CD4-positive, alpha-beta memory T cell (primary cell): Measurements from ENCODE around the gene ACP7. TPM values are rescaled to one million over a fixed set of nuclear protein-coding genes. Genes with fewer than 3 reads are reported as not detected.

ENCODE experiments used
- CTCF ChIA-PET: fragments of 350-600 bp; sonication (Branson Sonifier 250); formaldehyde crosslinking; loops from one replicate; lab custom pipeline; 2021; ENCODE audit warnings: inconsistent platforms; ENCODE audit not compliant: partially characterized antibody; lab: Charles Lee
- POLR2A ChIA-PET: fragments of 350-600 bp; sonication (Branson Sonifier 250); formaldehyde crosslinking; loops from one replicate; lab custom pipeline; 2021; ENCODE audit not compliant: partially characterized antibody; lab: Charles Lee
- DNase-seq, 5 donors: peaks; one replicate each; pipeline versions ENCODE4 v3.0.0 to v3.0.0-alpha.2; 2020 to 2022; ENCODE audit warnings: mixed read lengths in 1 of 5
- H3K27ac ChIP-seq: one replicate; pipeline ENCODE4 v1.7.0; 2013; ENCODE audit warnings: low read depth, low read length
- H3K27me3 ChIP-seq: 2 replicates; pipeline ENCODE4 v1.7.0; 2013; ENCODE audit warnings: mild to moderate bottlenecking, low read length, moderate library complexity; ENCODE audit not compliant: insufficient read depth
- H3K36me3 ChIP-seq: 2 replicates; pipeline ENCODE4 v1.7.0; 2013; ENCODE audit warnings: mild to moderate bottlenecking, low read length, moderate library complexity; ENCODE audit not compliant: insufficient read depth
- H3K4me1 ChIP-seq: 2 replicates; pipeline ENCODE4 v1.7.0; 2013; ENCODE audit warnings: mild to moderate bottlenecking, low read length, moderate library complexity; ENCODE audit not compliant: insufficient read depth
- H3K4me3 ChIP-seq, 2 donors: one replicate each; pipeline ENCODE4 v1.7.0; 2013; ENCODE audit warnings: low read length in 2 of 2, mild to moderate bottlenecking in 1 of 2
- H3K9me3 ChIP-seq, 2 donors: one replicate each; pipeline ENCODE4 v1.7.0; 2013; ENCODE audit warnings: low read length in 2 of 2, control low read depth in 1 of 2; ENCODE audit not compliant: control insufficient read depth in 1 of 2
- H3K27ac Mint-ChIP-seq, 7 donors: one replicate each; pipeline ENCODE4 v1.8.0; 2020 to 2021; ENCODE audit warnings: mixed read lengths in 7 of 7, mild to moderate bottlenecking in 6 of 7, inconsistent platforms in 3 of 7, moderate library complexity in 3 of 7
- H3K27me3 Mint-ChIP-seq, 2 donors: one replicate each; pipeline ENCODE4 v1.8.0; 2020 to 2021; ENCODE audit warnings: mixed read lengths in 2 of 2
- H3K36me3 Mint-ChIP-seq, 2 donors: one replicate each; pipeline ENCODE4 v1.8.0; 2020 to 2021; ENCODE audit warnings: mixed read lengths in 2 of 2, inconsistent platforms in 1 of 2, mild to moderate bottlenecking in 1 of 2
- H3K4me1 Mint-ChIP-seq, 4 donors: one replicate each; pipeline ENCODE4 v1.8.0; 2020 to 2021; ENCODE audit warnings: mixed read lengths in 4 of 4, mild to moderate bottlenecking in 1 of 4
- H3K4me3 Mint-ChIP-seq, 8 donors: one replicate each; pipeline ENCODE4 v1.8.0; 2020 to 2021; ENCODE audit warnings: mixed read lengths in 8 of 8, mild to moderate bottlenecking in 7 of 8, moderate library complexity in 6 of 8, inconsistent platforms in 3 of 8
- H3K9me3 Mint-ChIP-seq, 8 donors: one replicate each; pipeline ENCODE4 v1.8.0; 2020 to 2021; ENCODE audit warnings: mixed read lengths in 8 of 8, mild to moderate bottlenecking in 5 of 8, inconsistent platforms in 3 of 8, moderate library complexity in 1 of 8
- intact Hi-C: fragments of 100-400 bp; cut with micrococcal nuclease; formaldehyde crosslinking; loops from one replicate; pipeline ENCODE4 v1.15.1; 2023
- polyA plus RNA-seq, 2 donors: library from polyadenylated mRNA; unstranded; fragments of 300-500 nt; fragmentation: Illumina TruSeq; gene quantifications; one replicate each; pipeline ENCODE4 v1.2.3, GENCODE V29; 2021
- total RNA-seq, 2 experiments: library from RNA; stranded (reverse); gene quantifications; one replicate each; pipeline ENCODE4 v1.2.3, GENCODE V29; 2021

ACP7 gene
- total and polyA plus RNA-seq, 4 experiments from 2014 or later = 0.14 TPM; not detected in 3

DNA sequence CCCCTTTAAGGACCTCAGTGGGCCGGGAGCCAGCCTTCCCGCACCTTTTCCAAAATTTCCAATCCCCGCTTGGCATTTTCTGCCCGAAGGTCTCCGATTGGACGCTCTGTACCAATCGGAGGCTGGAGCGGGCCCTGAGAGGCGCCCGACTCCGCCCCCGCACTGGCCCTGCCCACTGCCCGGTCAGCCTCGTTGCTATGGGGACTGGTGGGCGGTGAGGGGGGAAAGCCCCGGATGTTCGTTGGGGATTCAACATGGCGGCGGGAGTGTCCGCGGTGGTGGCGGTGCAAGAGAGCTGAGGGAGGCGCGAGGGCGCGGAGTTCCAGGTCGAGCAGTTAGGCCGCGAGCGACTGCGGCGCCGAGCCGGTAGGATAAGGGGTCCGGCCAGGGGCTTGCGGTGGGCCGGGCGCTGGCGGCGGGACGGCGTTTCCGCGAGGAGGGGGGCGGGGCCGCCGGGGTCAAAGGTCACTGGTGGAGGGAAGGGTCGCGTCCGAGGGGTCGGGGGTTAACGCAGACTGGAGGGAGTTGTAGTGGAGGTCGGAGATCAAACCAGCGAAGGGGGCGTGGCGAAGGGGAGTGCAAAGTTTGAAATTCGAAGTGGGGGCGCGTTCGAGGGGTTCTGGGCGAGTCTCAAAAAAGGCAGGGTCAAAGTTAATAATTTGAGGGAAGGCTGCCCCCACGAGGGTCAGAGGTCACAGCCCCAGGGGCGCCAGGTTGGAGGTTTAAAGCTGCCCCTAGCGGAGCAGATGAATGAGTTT lies 41.6 kb downstream of the ACP7 start, which contains the start of gene PAK4:
TSS of gene PAK4 (plus strand) at position 233 of the 758 bp plus-strand sequence. CDS start 43,768 bp downstream, outside the sequence.
- H3K9me3 Mint-ChIP-seq = no peaks in the 10 kb centered on the region
- ChIA-PET CTCF (interaction anchor here (0.9 to 8.0 kb wide), 3 partner anchors 15 to 203 kb away, joined by 3 to 57 read pairs (median 4); no protein-coding TSS in a partner anchor), POLR2A (interaction anchor here (0.7 to 2.2 kb wide), 5 partner anchors 202 to 320 kb away, joined by 3 to 6 read pairs (median 3); partner anchors contain the start of genes GMFG, MED29, PAF1 and RPS16)
- Histone ChIP-seq H3K4me1 (peaks cover 26% of the 10 kb centered on the region), H3K4me3 (peak within 1 kb of the TSS; percentile 73 to 82), H3K27ac (peak within 1 kb of the TSS; percentile 76), H3K27me3 (no peaks in the 10 kb centered on the region), H3K9me3 (no peaks in the 10 kb centered on the region), H3K36me3 (no peaks in the 10 kb centered on the region)
- peaks cover 23 to 65% (median 42%) of the 10 kb centered on the region in 4 donors for H3K4me1 Mint-ChIP-seq
- DNase-seq = peak; percentile 94 to 96 (median 95)
- H3K4me3 Mint-ChIP-seq = peak within 1 kb of the TSS; percentile 95 to 99 (median 98)
- intact Hi-C loops = loop anchor here (1.0 to 5.0 kb wide), 2 partner anchors 217 to 267 kb away; partner anchors contain the start of genes MED29, PAF1 and SAMD4B
- peak within 1 kb of the TSS; percentile 95 to 100 (median 99) for H3K27ac Mint-ChIP-seq
- H3K27me3 Mint-ChIP-seq = peaks cover 3% of the 10 kb centered on the region in 2 donors
- peaks cover 0 to 2% of the 10 kb centered on the region in 2 donors for H3K36me3 Mint-ChIP-seq

DNA sequence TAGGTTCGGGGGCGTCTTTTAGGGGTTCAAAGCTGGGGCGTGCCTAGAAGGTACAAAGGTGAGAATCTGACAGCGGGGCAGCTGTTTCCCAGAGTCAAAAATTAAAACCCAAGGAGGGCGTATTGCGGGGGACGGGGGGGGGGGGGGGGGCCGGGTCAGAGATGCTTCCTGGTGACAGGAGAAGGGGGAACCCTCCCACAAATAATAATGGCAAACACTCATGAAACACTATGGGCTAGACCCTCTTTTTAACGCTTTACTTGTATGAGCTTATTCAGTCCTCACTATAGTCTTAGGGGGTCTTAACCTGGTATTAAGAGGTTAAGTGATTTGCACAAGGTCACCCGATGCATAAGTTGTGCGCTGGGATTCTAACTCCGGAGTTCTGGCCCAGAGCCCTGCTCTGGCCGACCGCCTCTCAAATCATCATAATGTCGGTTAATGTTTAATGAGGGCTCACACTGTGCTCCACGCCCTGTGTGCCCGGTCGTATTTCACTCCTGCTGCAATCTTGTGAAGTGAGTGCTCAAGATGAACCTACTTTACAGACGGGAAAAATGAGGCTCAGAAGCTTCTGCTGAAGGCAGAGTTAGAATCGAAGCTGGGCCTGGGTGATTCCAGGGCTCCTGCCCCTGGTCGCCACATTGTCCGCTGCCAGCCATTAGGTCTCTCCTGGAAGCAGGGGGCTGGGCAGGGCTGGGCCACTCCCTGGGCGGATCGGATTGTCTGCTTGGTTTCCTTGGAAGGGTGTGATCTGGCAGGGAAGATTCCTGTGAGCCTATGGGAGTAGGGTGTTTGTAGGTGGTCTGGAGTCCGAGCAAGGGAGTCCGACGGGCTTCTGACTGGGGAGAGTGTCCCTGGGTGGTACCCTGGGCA lies 42.4 kb downstream of the ACP7 start:
- CTCF ChIA-PET = interaction anchor here (0.6 to 8.0 kb wide), 4 partner anchors 9 to 202 kb away, joined by 3 to 57 read pairs (median 4); no protein-coding TSS in a partner anchor
- peaks cover 26 to 73% (median 44%) of the 10 kb centered on the region in 4 donors for H3K4me1 Mint-ChIP-seq
- Histone ChIP-seq H3K36me3 (no peaks in the 10 kb centered on the region), H3K9me3 (no peaks in the 10 kb centered on the region), H3K4me3 (peak overlapping the region; percentile 73 to 82), H3K4me1 (peaks cover 26% of the 10 kb centered on the region), H3K27me3 (no peaks in the 10 kb centered on the region), H3K27ac (peak overlapping the region; percentile 76)
- intact Hi-C loops = loop anchor here (5.0 kb wide), 1 partner anchor 266 kb away; the partner anchor contains the start of genes MED29 and PAF1
- DNase-seq = peak in 1 of 5 donors; percentile 13
- H3K27me3 Mint-ChIP-seq = peaks cover 0 to 3% of the 10 kb centered on the region in 2 donors
- peak overlapping the region; percentile 95 to 99 (median 98) for H3K4me3 Mint-ChIP-seq
- peak overlapping the region; percentile 95 to 100 (median 99) for H3K27ac Mint-ChIP-seq
- POLR2A ChIA-PET = interaction anchor here (0.7 to 2.2 kb wide), 7 partner anchors 121 to 319 kb away, joined by 3 to 6 read pairs (median 3); partner anchors contain the start of genes GMFG, MED29, PAF1 and RPS16
- peaks cover 0 to 2% of the 10 kb centered on the region in 2 donors for H3K36me3 Mint-ChIP-seq
- no peaks in the 10 kb centered on the region for H3K9me3 Mint-ChIP-seq

DNA sequence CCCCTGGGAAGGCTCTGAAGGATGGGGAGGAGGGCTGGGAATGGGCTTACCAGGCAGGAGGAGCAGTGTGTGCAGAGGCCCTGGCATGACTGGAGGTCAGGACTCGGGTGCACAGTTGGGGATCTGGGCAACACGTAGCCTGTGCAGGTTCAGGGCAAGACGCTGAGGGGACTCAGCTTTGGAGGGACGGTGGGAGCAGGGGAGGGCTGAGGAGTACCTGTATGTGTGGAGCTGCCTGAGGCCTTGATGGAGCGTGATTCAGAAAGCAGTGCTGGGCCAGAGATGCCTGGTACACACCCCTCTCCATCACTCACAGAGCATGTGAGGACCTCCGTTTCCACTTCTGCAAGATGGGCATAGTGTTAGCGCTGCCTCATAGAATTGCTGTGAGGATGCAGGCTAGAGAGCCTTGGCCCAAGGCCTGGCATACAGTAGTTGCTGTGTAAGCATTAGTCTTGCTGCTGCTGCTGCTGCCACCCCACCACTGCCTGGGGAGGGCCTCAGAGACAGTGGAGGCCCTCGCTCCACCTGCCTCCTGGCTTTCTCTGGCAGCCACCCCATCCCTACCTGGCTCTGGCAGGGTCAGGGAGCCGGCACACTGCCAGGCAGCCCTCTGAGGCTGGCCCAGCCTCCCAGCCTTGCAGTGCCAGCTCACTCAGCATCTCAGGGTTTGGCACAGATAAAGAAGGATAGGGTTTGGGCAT lies 43.8 kb downstream of the ACP7 start:
- POLR2A ChIA-PET = interaction anchor here (0.7 to 2.2 kb wide), 2 partner anchors 208 kb away, joined by 4 to 6 read pairs; partner anchors contain the start of gene GMFG
- H3K4me1 ChIP-seq = peaks cover 21% of the 10 kb centered on the region
- H3K9me3 ChIP-seq = no peaks in the 10 kb centered on the region
- no peaks in the 10 kb centered on the region for H3K27me3 Mint-ChIP-seq
- H3K9me3 Mint-ChIP-seq = no peaks in the 10 kb centered on the region
- intact Hi-C loops = loop anchor here (5.0 kb wide), 1 partner anchor 264 kb away; the partner anchor contains the start of genes MED29 and PAF1
- H3K27ac ChIP-seq = no peak overlapping the region
- no peak for DNase-seq
- H3K4me1 Mint-ChIP-seq = peaks cover 31 to 71% (median 48%) of the 10 kb centered on the region in 4 donors
- CTCF ChIA-PET = no interaction called here
- H3K36me3 Mint-ChIP-seq = peaks cover 0 to 2% of the 10 kb centered on the region in 2 donors
- no peaks in the 10 kb centered on the region for H3K27me3 ChIP-seq
- no peak overlapping the region for H3K4me3 ChIP-seq
- peak overlapping the region; percentile 7 to 100 (median 95) for H3K27ac Mint-ChIP-seq
- H3K4me3 Mint-ChIP-seq = peak overlapping the region in 3 of 8 donors; percentile 32 to 33 (median 32)
- no peaks in the 10 kb centered on the region for H3K36me3 ChIP-seq

DNA sequence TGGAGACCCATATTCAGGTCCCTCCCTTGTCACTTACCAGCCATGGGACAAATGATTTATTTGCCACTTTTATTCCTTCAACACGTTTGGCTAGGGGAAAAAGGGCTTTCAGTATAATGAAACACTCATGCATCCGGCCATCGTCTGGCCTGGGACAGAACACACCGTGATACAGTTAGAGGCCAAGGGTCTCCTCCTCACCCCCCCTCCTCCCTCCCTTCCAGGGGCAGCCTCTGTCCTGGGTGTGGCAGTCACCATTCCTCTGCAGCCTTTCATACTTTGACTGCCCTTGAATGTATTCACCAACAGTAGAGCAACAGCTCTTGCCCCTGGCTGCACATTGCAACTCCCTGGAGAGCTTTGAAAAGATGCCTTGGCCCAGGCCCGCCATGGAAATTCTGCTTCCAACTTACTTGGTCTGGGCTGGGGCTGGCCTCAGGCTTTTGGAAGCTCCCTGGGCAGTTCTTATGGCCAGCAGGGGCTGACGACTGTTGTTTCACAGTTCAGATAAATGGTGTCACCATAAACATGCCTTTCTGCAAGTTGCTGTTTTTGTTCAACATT lies 44.4 kb downstream of the ACP7 start:
- H3K9me3 ChIP-seq = no peaks in the 10 kb centered on the region
- peak overlapping the region in 6 of 7 donors; percentile 21 to 95 (median 52) for H3K27ac Mint-ChIP-seq
- ChIA-PET CTCF (interaction anchor here (1.0 kb wide), 1 partner anchor 199 kb away, joined by 4 read pairs; no protein-coding TSS in a partner anchor), POLR2A (interaction anchor here (0.7 kb wide), 1 partner anchor 207 kb away, joined by 4 read pairs; the partner anchor contains the start of gene GMFG)
- no peak for DNase-seq
- no peaks in the 10 kb centered on the region for H3K9me3 Mint-ChIP-seq
- H3K4me1 ChIP-seq = peaks cover 21% of the 10 kb centered on the region
- H3K4me3 Mint-ChIP-seq = peak overlapping the region in 1 of 8 donors; percentile 35
- H3K27me3 Mint-ChIP-seq = no peaks in the 10 kb centered on the region
- no peaks in the 10 kb centered on the region for H3K36me3 ChIP-seq
- intact Hi-C loops = loop anchor here (5.0 kb wide), 1 partner anchor 264 kb away; the partner anchor contains the start of genes MED29 and PAF1
- no peak overlapping the region for H3K27ac ChIP-seq
- no peaks in the 10 kb centered on the region for H3K27me3 ChIP-seq
- H3K4me3 ChIP-seq = no peak overlapping the region
- peaks cover 31 to 72% (median 49%) of the 10 kb centered on the region in 4 donors for H3K4me1 Mint-ChIP-seq
- peaks cover 0 to 2% of the 10 kb centered on the region in 2 donors for H3K36me3 Mint-ChIP-seq

DNA sequence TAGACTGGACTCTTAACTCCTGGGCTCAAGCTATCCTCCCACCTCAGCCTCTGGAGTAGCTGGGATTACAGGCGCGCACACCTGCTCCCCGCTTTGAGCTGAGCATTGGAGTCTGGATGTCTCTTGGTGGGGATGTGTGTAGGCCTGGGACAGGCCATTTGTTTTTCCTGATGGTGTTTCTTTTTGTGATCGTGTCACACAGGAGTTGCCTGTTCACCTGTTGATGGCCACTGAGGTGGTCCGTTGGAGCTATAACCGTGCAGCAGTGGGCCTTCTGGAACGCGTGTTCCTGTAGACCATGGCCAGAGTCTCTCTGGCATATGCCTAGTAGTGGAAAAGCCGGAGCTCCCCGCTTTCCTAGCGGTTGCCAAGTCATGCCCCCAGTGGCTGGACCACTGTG lies 44.9 kb downstream of the ACP7 start:
- Histone ChIP-seq H3K27ac (no peak overlapping the region), H3K36me3 (no peaks in the 10 kb centered on the region), H3K27me3 (no peaks in the 10 kb centered on the region), H3K4me3 (no peak overlapping the region), H3K4me1 (peaks cover 21% of the 10 kb centered on the region), H3K9me3 (no peaks in the 10 kb centered on the region)
- H3K4me1 Mint-ChIP-seq = peaks cover 31 to 71% (median 48%) of the 10 kb centered on the region in 4 donors
- CTCF ChIA-PET = interaction anchor here (1.0 to 1.1 kb wide), 2 partner anchors 57 to 198 kb away, joined by 3 to 4 read pairs; no protein-coding TSS in a partner anchor
- peaks cover 0 to 2% of the 10 kb centered on the region in 2 donors for H3K36me3 Mint-ChIP-seq
- H3K4me3 Mint-ChIP-seq = peak overlapping the region in 1 of 8 donors; percentile 44
- no peak for DNase-seq
- H3K27ac Mint-ChIP-seq = peak overlapping the region in 4 of 7 donors; percentile 35 to 95 (median 52)
- intact Hi-C loops = loop anchor here (5.0 kb wide), 1 partner anchor 263 kb away; the partner anchor contains the start of genes MED29 and PAF1
- POLR2A ChIA-PET = no interaction called here
- no peaks in the 10 kb centered on the region for H3K27me3 Mint-ChIP-seq
- no peaks in the 10 kb centered on the region for H3K9me3 Mint-ChIP-seq
